ENCODE data around the gene LINC01488. TPM values are rescaled to one million over a fixed set of nuclear protein-coding genes. Genes with fewer than 3 reads are reported as not detected.
A peak's percentile ranks its signal among the peaks of the same experiment; 100 is the strongest.

Gene LINC01488
- total and polyA plus RNA-seq, 2 of the 13 experiments (the other 11 are each of a cell fraction or from before 2014, with no cell fraction given) = 0.26 to 0.58 TPM

DNA sequence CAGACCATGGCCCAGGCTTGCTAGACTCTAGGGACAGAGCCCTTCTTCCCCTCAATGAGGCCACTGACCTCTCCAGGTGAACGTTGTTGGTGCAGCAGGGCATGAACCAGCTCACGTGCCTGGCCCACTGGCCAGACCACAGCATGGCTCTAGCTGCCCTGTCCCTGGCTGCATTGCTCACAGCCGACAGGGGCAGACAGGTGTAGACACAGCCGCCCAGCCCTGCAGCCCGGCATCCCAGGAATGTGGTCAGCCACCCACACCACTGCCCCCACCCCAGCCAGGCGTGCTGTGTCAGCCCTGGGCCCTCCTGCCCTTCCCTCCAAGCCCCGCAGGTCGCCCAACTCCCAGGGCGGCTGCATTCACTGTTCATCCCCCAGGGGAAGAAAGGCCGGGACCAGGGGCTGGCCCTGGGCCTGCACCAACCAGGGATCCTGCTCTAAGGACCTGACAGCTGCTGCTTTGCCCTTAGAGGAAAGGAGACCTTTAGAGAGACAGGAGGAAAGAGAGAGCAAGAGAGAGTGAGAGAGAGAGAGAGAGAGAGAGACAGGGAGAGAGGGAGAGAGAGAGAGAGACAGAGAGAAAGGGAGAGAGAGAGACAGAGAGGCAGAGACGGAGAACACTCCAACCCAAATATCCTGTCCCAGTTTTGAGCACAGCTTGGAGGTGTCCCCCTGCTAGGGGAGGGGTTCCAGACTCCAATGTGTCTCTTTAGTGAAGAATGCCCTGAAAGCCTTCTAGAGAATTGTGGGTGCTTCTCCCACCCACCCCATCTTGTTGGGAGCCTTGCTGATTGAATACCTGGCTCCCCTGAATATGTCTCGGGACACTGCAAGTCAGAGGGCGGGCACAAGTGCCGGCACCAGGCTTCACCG, 44.2 kb upstream of the LINC01488 start (continued):
- TF ChIP-seq, protein P1, sequence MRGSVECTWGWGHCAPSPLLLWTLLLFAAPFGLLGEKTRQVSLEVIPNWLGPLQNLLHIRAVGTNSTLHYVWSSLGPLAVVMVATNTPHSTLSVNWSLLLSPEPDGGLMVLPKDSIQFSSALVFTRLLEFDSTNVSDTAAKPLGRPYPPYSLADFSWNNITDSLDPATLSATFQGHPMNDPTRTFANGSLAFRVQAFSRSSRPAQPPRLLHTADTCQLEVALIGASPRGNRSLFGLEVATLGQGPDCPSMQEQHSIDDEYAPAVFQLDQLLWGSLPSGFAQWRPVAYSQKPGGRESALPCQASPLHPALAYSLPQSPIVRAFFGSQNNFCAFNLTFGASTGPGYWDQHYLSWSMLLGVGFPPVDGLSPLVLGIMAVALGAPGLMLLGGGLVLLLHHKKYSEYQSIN (CRISPR knock-in tag; IDR thresholded peaks at IDR 0.05; ENCODE audit: borderline replicate concordance) = no peak
- peak; percentile 63; the same call in 1 of the 2 replicates for TF ChIP-seq HDAC1 (CRISPR knock-in tag; IDR thresholded peaks at IDR 0.05)
- TF ChIP-seq, protein P2, sequence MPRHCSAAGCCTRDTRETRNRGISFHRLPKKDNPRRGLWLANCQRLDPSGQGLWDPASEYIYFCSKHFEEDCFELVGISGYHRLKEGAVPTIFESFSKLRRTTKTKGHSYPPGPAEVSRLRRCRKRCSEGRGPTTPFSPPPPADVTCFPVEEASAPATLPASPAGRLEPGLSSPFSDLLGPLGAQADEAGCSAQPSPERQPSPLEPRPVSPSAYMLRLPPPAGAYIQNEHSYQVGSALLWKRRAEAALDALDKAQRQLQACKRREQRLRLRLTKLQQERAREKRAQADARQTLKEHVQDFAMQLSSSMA (CRISPR knock-in tag; IDR thresholded peaks at IDR 0.05) = no peak
- TF ChIP-seq, protein P3, sequence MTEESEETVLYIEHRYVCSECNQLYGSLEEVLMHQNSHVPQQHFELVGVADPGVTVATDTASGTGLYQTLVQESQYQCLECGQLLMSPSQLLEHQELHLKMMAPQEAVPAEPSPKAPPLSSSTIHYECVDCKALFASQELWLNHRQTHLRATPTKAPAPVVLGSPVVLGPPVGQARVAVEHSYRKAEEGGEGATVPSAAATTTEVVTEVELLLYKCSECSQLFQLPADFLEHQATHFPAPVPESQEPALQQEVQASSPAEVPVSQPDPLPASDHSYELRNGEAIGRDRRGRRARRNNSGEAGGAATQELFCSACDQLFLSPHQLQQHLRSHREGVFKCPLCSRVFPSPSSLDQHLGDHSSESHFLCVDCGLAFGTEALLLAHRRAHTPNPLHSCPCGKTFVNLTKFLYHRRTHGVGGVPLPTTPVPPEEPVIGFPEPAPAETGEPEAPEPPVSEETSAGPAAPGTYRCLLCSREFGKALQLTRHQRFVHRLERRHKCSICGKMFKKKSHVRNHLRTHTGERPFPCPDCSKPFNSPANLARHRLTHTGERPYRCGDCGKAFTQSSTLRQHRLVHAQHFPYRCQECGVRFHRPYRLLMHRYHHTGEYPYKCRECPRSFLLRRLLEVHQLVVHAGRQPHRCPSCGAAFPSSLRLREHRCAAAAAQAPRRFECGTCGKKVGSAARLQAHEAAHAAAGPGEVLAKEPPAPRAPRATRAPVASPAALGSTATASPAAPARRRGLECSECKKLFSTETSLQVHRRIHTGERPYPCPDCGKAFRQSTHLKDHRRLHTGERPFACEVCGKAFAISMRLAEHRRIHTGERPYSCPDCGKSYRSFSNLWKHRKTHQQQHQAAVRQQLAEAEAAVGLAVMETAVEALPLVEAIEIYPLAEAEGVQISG (CRISPR knock-in tag; IDR thresholded peaks at IDR 0.05) = peak; percentile 48; the same call in 1 of the 2 replicates
- peak; percentile 68; the same call in 1 of the 2 replicates for TF ChIP-seq MAZ (IDR thresholded peaks at IDR 0.05; ENCODE audit: borderline replicate concordance, low read depth, low read length)
- TF ChIP-seq MAZ (CRISPR knock-in tag; IDR thresholded peaks at IDR 0.05; ENCODE audit: low read depth) = peak; percentile 91
- peak; percentile 67; the same call in 1 of the 2 replicates for TF ChIP-seq SOX5 (CRISPR knock-in tag; IDR thresholded peaks at IDR 0.05; ENCODE audit: borderline replicate concordance)
- TF ChIP-seq EP300 (IDR thresholded peaks at IDR 0.05; ENCODE audit: low read depth in 2 of 2, low read length in 2 of 2) = peak; percentile 28 to 52; a peak in 2 of 4 replicates
- peak; percentile 47; the same call in 1 of the 2 replicates for TF ChIP-seq EP300 (CRISPR knock-in tag; IDR thresholded peaks at IDR 0.05; ENCODE audit: borderline replicate concordance)
- TF ChIP-seq STAG1 (CRISPR knock-in tag; IDR thresholded peaks at IDR 0.05) = peak; percentile 46
- TF ChIP-seq SAFB2 (CRISPR knock-in tag; IDR thresholded peaks at IDR 0.05; ENCODE audit: borderline replicate concordance, low read depth) = no peak
- no peak for TF ChIP-seq POLR2AphosphoS2 (IDR thresholded peaks at IDR 0.05; ENCODE audit: low read depth, low read length)
- TF ChIP-seq REPIN1 (CRISPR knock-in tag; IDR thresholded peaks at IDR 0.05; ENCODE audit: borderline replicate concordance, low read depth) = no peak
- TF ChIP-seq, protein P4, sequence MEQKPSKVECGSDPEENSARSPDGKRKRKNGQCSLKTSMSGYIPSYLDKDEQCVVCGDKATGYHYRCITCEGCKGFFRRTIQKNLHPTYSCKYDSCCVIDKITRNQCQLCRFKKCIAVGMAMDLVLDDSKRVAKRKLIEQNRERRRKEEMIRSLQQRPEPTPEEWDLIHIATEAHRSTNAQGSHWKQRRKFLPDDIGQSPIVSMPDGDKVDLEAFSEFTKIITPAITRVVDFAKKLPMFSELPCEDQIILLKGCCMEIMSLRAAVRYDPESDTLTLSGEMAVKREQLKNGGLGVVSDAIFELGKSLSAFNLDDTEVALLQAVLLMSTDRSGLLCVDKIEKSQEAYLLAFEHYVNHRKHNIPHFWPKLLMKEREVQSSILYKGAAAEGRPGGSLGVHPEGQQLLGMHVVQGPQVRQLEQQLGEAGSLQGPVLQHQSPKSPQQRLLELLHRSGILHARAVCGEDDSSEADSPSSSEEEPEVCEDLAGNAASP (CRISPR knock-in tag; IDR thresholded peaks at IDR 0.05; ENCODE audit: borderline replicate concordance) = peak; percentile 51; the same call in 1 of the 2 replicates
- TF ChIP-seq, protein P5, sequence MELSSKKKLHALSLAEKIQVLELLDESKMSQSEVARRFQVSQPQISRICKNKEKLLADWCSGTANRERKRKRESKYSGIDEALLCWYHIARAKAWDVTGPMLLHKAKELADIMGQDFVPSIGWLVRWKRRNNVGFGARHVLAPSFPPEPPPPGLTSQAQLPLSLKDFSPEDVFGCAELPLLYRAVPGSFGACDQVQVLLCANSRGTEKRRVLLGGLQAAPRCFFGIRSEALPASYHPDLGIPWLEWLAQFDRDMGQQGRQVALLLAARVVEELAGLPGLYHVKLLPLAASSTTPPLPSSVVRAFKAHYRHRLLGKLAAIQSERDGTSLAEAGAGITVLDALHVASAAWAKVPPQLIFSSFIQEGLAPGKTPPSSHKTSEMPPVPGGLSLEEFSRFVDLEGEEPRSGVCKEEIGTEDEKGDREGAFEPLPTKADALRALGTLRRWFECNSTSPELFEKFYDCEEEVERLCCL (CRISPR knock-in tag; IDR thresholded peaks at IDR 0.05; ENCODE audit: borderline replicate concordance) = no peak
- TF ChIP-seq, protein P6, sequence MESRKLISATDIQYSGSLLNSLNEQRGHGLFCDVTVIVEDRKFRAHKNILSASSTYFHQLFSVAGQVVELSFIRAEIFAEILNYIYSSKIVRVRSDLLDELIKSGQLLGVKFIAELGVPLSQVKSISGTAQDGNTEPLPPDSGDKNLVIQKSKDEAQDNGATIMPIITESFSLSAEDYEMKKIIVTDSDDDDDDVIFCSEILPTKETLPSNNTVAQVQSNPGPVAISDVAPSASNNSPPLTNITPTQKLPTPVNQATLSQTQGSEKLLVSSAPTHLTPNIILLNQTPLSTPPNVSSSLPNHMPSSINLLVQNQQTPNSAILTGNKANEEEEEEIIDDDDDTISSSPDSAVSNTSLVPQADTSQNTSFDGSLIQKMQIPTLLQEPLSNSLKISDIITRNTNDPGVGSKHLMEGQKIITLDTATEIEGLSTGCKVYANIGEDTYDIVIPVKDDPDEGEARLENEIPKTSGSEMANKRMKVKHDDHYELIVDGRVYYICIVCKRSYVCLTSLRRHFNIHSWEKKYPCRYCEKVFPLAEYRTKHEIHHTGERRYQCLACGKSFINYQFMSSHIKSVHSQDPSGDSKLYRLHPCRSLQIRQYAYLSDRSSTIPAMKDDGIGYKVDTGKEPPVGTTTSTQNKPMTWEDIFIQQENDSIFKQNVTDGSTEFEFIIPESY (CRISPR knock-in tag; IDR thresholded peaks at IDR 0.05) = 0 out of 2 replicates have a peak, but pooled peaks have one; percentile 37
- TF ChIP-seq ZNF552 (CRISPR knock-in tag; IDR thresholded peaks at IDR 0.05; ENCODE audit: borderline replicate concordance) = 0 out of 2 replicates have a peak, but pooled peaks have one; percentile 53
